Measurements from ENCODE around the gene GALNT2.
A peak's percentile ranks its signal among the peaks of the same experiment; 100 is the strongest.

The GALNT2 gene

GRCh38 chr1:230136453-230137336, 69.7 kb downstream of the GALNT2 start:
- DNase-seq = no peak

- no peak for DNase-seq
These were observed 70.3 kb downstream of the GALNT2 start for GRCh38 chr1:230137337-230137815.

- DNase-seq = no peak
These were observed 71.7 kb downstream of the GALNT2 start for GRCh38 chr1:230138561-230139239.

GRCh38 chr1:230139315-230139714, 72.3 kb downstream of the GALNT2 start:
- no peak for DNase-seq

GRCh38 chr1:230139741-230140140, 72.7 kb downstream of the GALNT2 start:
- DNase-seq = no peak

GRCh38 chr1:230140221-230141020, 73.4 kb downstream of the GALNT2 start:
- DNase-seq = no peak

GRCh38 chr1:230141021-230141648, 74.1 kb downstream of the GALNT2 start:
- DNase-seq = no peak

- no peak for DNase-seq
These were observed 75.0 kb downstream of the GALNT2 start for GRCh38 chr1:230141797-230142607.

GRCh38 chr1:230142608-230143210, 75.7 kb downstream of the GALNT2 start:
- no peak for DNase-seq

- DNase-seq = no peak
These were observed 76.5 kb downstream of the GALNT2 start for GRCh38 chr1:230143534-230143933.

- no peak for DNase-seq
These were observed 77.1 kb downstream of the GALNT2 start for GRCh38 chr1:230144010-230144614.

- no peak for DNase-seq
These were observed 77.9 kb downstream of the GALNT2 start for GRCh38 chr1:230144758-230145504.

- no peak for DNase-seq
These were observed 78.5 kb downstream of the GALNT2 start for GRCh38 chr1:230145505-230145899.

- DNase-seq = peak; percentile 15
These were observed 79.0 kb downstream of the GALNT2 start for GRCh38 chr1:230145953-230146476.

- no peak for DNase-seq
These were observed 79.7 kb downstream of the GALNT2 start for GRCh38 chr1:230146709-230147108.

- DNase-seq = no peak
These were observed 80.5 kb downstream of the GALNT2 start for GRCh38 chr1:230147253-230148125.

GRCh38 chr1:230148126-230148652, 81.2 kb downstream of the GALNT2 start:
- no peak for DNase-seq

GRCh38 chr1:230148768-230149469, 81.9 kb downstream of the GALNT2 start:
- no peak for DNase-seq

Measured in midbrain (tissue), 1 donor.